Loucy (cell line): ENCODE measurements around the gene CNTNAP2.

Experiments
- EZH2phosphoT487 ChIP-seq: fragments of 200-600 bp; IDR thresholded peaks from 2 replicates; pipeline ENCODE4 v1.6.1; 2018; ENCODE audit warnings: antibody characterized with exemption, mild to moderate bottlenecking, moderate library complexity, borderline replicate concordance
- TF ChIP-seq, protein P1 (sequence below): fragments of 200-600 bp; sonication (generic); conservative IDR thresholded peaks from 2 replicates; pipeline ENCODE4 v1.5.1; 2014; ENCODE audit warnings: mild to moderate bottlenecking, antibody characterized with exemption, low read length

GRCh38 chr7:148147438-148147837 is 2030.8 kb downstream of the CNTNAP2 start:
- TF ChIP-seq, protein P1, sequence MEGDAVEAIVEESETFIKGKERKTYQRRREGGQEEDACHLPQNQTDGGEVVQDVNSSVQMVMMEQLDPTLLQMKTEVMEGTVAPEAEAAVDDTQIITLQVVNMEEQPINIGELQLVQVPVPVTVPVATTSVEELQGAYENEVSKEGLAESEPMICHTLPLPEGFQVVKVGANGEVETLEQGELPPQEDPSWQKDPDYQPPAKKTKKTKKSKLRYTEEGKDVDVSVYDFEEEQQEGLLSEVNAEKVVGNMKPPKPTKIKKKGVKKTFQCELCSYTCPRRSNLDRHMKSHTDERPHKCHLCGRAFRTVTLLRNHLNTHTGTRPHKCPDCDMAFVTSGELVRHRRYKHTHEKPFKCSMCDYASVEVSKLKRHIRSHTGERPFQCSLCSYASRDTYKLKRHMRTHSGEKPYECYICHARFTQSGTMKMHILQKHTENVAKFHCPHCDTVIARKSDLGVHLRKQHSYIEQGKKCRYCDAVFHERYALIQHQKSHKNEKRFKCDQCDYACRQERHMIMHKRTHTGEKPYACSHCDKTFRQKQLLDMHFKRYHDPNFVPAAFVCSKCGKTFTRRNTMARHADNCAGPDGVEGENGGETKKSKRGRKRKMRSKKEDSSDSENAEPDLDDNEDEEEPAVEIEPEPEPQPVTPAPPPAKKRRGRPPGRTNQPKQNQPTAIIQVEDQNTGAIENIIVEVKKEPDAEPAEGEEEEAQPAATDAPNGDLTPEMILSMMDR: no peak
- TF ChIP-seq EZH2phosphoT487: no peak
